Mucosa of rectum (tissue), 2 donors: ENCODE data around the gene EPB41L5.
A peak's percentile ranks its signal among the peaks of the same experiment; 100 is the strongest.
"Not testable (repeated sequence)": the region's sequence is repeated elsewhere in the genome, so short reads cannot be mapped to it uniquely, and the experiment has no call there.

Experiments used
- H3K27ac ChIP-seq, 2 donors: one replicate each; pipeline ENCODE4 v1.7.0; 2013; ENCODE audit warnings: inconsistent platforms in 2 of 2, low read depth in 2 of 2, low read length in 2 of 2
- H3K27me3 ChIP-seq, 2 donors: one replicate each; pipeline ENCODE4 v1.7.0; 2013; ENCODE audit warnings: low read length in 2 of 2; ENCODE audit not compliant: control insufficient read depth in 2 of 2, insufficient read depth in 2 of 2
- H3K36me3 ChIP-seq, 2 donors: one replicate each; pipeline ENCODE4 v1.7.0; 2013; ENCODE audit warnings: low read length in 2 of 2; ENCODE audit not compliant: control insufficient read depth in 2 of 2, insufficient read depth in 2 of 2
- H3K4me1 ChIP-seq, 2 donors: one replicate each; pipeline ENCODE4 v1.7.0; 2013; ENCODE audit warnings: low read length in 2 of 2, mild to moderate bottlenecking in 1 of 2; ENCODE audit not compliant: control insufficient read depth in 2 of 2, insufficient read depth in 2 of 2
- H3K4me3 ChIP-seq, 2 donors: one replicate each; pipeline ENCODE4 v1.7.0; 2013; ENCODE audit warnings: low read length in 2 of 2
- H3K9ac ChIP-seq, 2 donors: one replicate each; pipeline ENCODE4 v1.7.0; 2013; ENCODE audit warnings: low read length in 2 of 2, low read depth in 1 of 2, mild to moderate bottlenecking in 1 of 2
- H3K9me3 ChIP-seq, 2 donors: one replicate each; pipeline ENCODE4 v1.7.0; 2013; ENCODE audit warnings: low read length in 2 of 2; ENCODE audit not compliant: control insufficient read depth in 2 of 2
- donor health status: healthy.
- donor health status: Normal muscosa, but diverticular disease.

The EPB41L5 gene

DNA sequence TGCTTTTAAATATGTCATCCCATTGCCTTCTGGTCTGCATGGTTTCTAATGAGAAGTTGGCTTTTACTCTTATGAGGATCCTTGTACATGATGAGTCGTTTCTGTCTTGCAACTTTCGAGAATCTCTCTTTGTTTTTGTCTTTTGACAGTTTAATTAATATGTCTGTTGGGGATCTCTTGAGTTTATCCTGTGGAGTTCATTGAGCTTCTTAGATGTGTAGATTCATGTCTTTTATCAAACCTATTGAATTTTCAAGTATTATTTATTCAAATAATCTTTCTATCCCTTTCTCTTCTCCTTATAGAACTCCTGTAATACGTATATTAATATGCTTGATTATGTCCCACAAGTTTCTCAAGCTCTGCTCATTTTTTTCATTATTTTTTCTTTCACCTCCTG lies 142.4 kb downstream of the EPB41L5 start:
- Histone ChIP-seq H3K9ac (no peak overlapping the region), H3K27ac (no peak overlapping the region), H3K4me1 (no peaks in the 10 kb centered on the region), H3K27me3 (no peaks in the 10 kb centered on the region), H3K9me3 (peaks cover 1 to 4% of the 10 kb centered on the region in 2 donors), H3K4me3 (no peak overlapping the region), H3K36me3 (peaks cover 4 to 6% of the 10 kb centered on the region in 2 donors)

DNA sequence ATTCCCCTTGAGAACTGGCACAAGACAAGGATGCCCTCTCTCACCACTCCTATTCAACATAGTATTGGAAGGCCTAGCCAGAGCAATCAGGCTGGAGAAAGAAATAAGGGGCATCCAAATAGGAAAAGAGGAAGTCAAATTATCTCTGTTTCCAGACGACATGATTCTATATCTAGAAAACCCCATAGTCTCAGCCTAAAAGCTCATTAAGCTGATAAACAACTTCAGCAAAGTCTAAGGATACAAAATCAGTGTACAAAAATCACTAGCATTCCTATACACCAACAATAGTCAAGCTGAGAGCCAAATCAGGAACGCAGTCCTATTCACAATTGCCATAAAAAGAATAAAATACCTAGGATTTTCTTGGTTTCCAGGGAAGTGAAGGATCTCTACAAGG lies 145.8 kb downstream of the EPB41L5 start:
- not testable (repeated sequence) for H3K36me3 ChIP-seq, H3K9me3 ChIP-seq, H3K4me3 ChIP-seq, H3K27me3 ChIP-seq, H3K4me1 ChIP-seq, H3K27ac ChIP-seq, H3K9ac ChIP-seq

DNA sequence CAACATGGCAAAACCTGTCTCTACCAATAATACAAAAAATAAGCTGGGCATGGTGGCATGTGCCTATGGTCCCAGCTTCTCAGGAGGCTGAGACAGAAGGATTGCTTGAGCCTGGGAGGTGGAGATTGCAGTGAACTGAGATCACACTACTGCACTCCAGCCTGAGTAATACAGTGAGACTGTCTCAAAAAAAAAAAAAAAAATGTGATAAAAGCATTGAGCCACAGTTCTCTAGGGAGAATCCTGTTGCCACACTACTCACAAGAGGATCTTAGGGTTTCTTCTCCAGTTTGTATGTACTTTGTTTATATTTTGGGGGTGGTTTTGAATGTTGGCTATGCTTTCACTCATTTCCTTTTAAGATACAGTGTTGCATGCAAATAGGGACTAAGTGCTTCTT lies 148.3 kb downstream of the EPB41L5 start:
- H3K9ac ChIP-seq = no peak overlapping the region
- no peak overlapping the region for H3K27ac ChIP-seq
- no peaks in the 10 kb centered on the region for H3K27me3 ChIP-seq
- H3K4me3 ChIP-seq = no peak overlapping the region
- H3K4me1 ChIP-seq = no peaks in the 10 kb centered on the region
- H3K36me3 ChIP-seq = peaks cover 2% of the 10 kb centered on the region in 2 donors
- H3K9me3 ChIP-seq = no peaks in the 10 kb centered on the region

DNA sequence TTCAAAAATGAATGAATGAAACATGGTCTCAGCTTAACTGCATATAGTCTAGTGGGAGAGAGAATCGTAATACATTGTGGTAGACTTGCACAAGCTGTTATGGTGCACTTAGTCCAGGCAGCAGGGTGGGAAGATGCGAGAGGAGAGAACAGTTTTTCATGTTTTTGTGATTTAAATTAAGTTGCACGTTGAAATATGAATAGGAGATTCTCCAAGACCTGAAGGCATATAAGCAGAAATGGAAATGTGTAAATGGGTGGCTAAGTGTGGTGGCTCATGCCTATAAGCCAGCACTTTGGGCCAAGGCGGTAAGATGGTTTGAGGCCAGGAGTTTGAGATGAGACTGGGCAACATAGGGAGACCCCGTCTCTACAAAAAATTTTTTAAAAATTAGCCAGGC lies 149.8 kb downstream of the EPB41L5 start:
- Histone ChIP-seq H3K27ac (no peak overlapping the region), H3K27me3 (no peaks in the 10 kb centered on the region), H3K4me1 (no peaks in the 10 kb centered on the region), H3K9me3 (no peaks in the 10 kb centered on the region), H3K36me3 (no peaks in the 10 kb centered on the region), H3K4me3 (no peak overlapping the region), H3K9ac (no peak overlapping the region)

DNA sequence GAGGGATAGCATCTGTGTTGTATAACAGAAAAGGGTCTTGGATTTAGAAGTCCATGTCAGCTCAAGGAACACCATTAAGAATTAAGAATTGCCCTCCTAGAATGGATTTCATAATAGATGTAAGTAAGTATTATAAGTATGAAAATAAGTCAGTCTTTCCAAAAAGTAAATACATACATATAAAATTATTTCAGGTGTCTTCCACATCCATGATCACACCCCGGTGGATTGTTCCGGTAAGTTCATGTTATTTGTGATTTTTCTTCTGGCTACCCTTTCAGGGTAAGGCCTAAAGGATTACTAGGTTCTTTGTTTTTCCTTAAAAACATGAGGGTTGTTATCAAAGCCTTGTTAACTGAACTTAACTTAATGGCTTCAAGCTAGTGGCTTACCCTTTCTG lies 154.4 kb downstream of the EPB41L5 start:
- Histone ChIP-seq H3K9me3 (no peaks in the 10 kb centered on the region), H3K4me1 (no peaks in the 10 kb centered on the region), H3K36me3 (no peaks in the 10 kb centered on the region), H3K9ac (no peak overlapping the region), H3K4me3 (no peak overlapping the region), H3K27ac (no peak overlapping the region), H3K27me3 (no peaks in the 10 kb centered on the region)

DNA sequence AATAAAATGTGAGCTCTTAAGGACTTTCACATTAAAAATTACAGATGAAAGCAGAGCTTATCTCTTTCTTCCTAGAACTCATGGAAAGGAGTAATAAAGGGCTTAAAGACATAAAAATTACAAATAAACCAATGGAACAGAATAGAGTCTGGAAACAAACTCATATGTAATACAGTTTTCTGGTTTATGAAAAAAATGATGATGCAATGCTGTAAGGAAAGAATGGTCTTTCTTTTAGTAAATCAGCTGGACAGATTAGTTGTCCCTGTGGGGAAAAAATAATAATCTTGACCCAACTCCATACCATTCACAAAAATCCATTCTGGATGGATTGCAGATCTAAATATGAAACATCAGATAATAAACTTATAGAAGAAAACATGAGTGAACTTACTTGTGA lies 156.1 kb downstream of the EPB41L5 start:
- H3K36me3 ChIP-seq = no peaks in the 10 kb centered on the region
- H3K27me3 ChIP-seq = no peaks in the 10 kb centered on the region
- no peak overlapping the region for H3K27ac ChIP-seq
- H3K9me3 ChIP-seq = no peaks in the 10 kb centered on the region
- H3K4me1 ChIP-seq = no peaks in the 10 kb centered on the region
- H3K4me3 ChIP-seq = no peak overlapping the region
- H3K9ac ChIP-seq = no peak overlapping the region

DNA sequence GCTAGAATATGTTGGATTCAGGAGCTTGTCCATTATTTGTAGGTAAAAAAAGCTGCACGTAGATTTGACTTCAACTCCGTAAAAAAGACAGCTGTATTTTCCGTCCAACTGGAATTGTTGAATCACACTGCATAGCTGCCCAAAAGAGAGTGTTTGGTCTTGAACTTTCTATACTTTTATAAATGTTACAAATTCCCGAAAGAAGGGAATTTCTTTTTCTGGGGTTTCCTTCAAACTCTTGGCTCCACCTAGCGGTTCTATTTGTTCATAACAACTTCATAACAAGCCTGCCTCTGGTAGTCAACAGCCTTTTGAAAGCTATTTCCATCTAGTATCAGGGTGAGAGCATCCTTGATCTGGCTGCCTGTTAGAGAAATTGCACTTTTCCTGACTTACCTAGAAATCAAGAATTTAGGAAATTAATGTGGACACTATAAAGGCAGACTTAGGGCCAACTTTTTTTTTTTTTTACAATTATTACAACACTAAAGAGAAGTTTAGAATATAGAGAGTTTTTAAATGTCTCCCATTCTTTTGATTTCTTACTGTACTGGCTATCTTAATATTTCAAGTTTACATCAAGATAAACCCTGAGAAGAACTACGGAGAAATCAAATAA lies 162.2 kb downstream of the EPB41L5 start:
- Histone ChIP-seq H3K4me1 (no peaks in the 10 kb centered on the region), H3K9me3 (no peaks in the 10 kb centered on the region), H3K27ac (no peak overlapping the region), H3K9ac (no peak overlapping the region), H3K27me3 (no peaks in the 10 kb centered on the region), H3K36me3 (peaks cover 0 to 2% of the 10 kb centered on the region in 2 donors), H3K4me3 (no peak overlapping the region)

DNA sequence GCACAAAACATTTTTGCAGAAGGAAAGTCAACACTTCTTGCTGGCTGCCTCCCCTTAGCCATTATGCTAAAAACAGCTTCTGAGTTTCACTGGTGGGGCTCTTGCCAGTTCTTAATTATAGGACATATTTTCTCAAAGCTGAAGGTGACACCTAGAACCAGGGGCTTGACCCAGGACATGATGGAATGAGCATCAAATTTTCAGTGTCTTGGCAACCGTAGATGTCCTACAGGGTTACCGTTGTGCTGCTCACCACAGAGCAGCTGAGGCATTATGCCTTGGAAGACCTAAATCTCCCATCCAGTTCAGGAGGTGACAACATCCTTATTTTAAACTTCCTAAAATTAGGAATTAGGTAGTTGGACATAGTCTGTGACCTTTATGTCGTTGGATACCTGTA lies 163.6 kb downstream of the EPB41L5 start:
- Histone ChIP-seq H3K9me3 (no peaks in the 10 kb centered on the region), H3K36me3 (peaks cover 0 to 2% of the 10 kb centered on the region in 2 donors), H3K27ac (peak overlapping the region; percentile 59 to 76), H3K9ac (peak overlapping the region in 1 of 2 donors; percentile 27), H3K4me1 (no peaks in the 10 kb centered on the region), H3K4me3 (peak overlapping the region in 1 of 2 donors; percentile 73), H3K27me3 (no peaks in the 10 kb centered on the region)

DNA sequence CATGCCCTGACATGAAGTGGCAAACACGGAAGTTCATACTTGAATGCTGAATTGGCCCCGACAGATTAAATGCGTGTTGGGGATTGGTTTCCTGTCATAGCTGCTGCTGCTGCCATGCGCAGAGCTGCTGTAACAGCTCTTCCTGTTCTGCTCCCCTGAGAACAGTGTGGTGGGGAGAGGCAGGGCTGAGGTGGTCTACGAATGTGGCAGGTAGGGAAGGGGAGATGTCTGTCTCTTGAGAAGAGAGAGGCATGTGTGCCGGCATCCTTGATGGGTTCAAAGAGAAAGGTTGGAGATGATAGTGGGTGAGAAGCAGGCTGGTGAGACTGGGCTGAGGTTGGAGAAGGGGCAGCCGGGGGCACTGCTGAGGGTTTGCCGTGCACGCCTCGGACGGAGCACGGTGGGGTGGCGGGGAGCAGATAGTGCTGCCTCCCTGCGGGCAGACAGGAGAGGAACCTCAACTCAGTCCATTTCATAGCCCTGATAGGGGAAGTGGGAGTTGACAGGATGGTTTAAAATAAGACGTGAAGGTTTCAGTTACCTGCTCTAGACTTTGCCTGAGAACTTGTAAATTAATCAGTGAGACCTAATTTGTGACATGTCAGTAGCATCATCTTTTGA lies 164.2 kb downstream of the EPB41L5 start:
- peak overlapping the region; percentile 27 to 45 for H3K9ac ChIP-seq
- peak overlapping the region; percentile 59 to 76 for H3K27ac ChIP-seq
- H3K36me3 ChIP-seq = peaks cover 0 to 2% of the 10 kb centered on the region in 2 donors
- no peaks in the 10 kb centered on the region for H3K4me1 ChIP-seq
- no peaks in the 10 kb centered on the region for H3K9me3 ChIP-seq
- H3K27me3 ChIP-seq = no peaks in the 10 kb centered on the region
- H3K4me3 ChIP-seq = peak overlapping the region in 1 of 2 donors; percentile 73

DNA sequence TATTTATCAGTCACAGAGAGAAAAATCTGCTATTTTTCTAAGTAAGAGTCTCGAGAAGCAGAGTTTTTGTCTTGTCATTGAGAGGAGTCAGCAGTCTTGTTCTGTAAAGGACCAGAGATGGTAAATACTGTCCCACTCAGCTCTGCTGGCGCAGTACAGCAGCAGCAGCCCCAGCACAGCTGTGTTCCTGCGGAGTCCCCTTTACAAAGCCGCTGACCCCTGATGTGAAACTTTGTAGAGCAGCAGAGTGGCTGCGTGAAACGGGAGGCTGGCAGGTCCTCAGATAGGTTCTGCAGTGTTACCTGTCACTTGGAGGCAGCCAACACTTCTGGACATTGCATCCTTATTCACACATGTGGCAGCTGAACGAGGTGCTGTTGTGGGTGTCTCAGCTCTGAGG lies 165.1 kb downstream of the EPB41L5 start:
- Histone ChIP-seq H3K27me3 (no peaks in the 10 kb centered on the region), H3K4me3 (no peak overlapping the region), H3K27ac (no peak overlapping the region), H3K9me3 (no peaks in the 10 kb centered on the region), H3K36me3 (peaks cover 0 to 2% of the 10 kb centered on the region in 2 donors), H3K9ac (no peak overlapping the region), H3K4me1 (no peaks in the 10 kb centered on the region)
